H1 (cell line): ENCODE data around the gene LVRN. TPM values are rescaled to one million over a fixed set of nuclear protein-coding genes. Genes with fewer than 3 reads are reported as not detected.

ENCODE experiments used
- BCL11A ChIP-seq, 2 experiments: IDR thresholded peaks; one replicate each; pipeline ENCODE4 v1.6.1; 2011; ENCODE audit warnings: low read depth in 2 of 2, low read length in 2 of 2, mild to moderate bottlenecking in 2 of 2
- BRCA1 ChIP-seq: IDR thresholded peaks from 2 replicates; pipeline ENCODE4 v1.6.1; 2012; ENCODE audit warnings: low read depth, low read length, improper control_type of control experiment
- CHD1 ChIP-seq: IDR thresholded peaks from 2 replicates; pipeline ENCODE4 v1.6.1; 2012; ENCODE audit warnings: low read depth, low read length, improper control_type of control experiment
- CHD2 ChIP-seq: IDR thresholded peaks from 2 replicates; pipeline ENCODE4 v1.6.1; 2012; ENCODE audit warnings: low read length, improper control_type of control experiment
- KDM4A ChIP-seq: IDR thresholded peaks from one replicate; pipeline ENCODE4 v1.7.1; 2012; ENCODE audit warnings: low read depth, mild to moderate bottlenecking, moderate library complexity, low read length, inconsistent platforms; ENCODE audit not compliant: severe bottlenecking
- NRF1 ChIP-seq: IDR thresholded peaks from 2 replicates; pipeline ENCODE4 v1.6.1; 2011; ENCODE audit warnings: mild to moderate bottlenecking, low read depth, low read length, improper control_type of control experiment
- SP4 ChIP-seq: IDR thresholded peaks from 2 replicates; pipeline ENCODE4 v1.6.1; 2012; ENCODE audit warnings: low read length, inconsistent platforms
- TAF1 ChIP-seq: IDR thresholded peaks from 2 replicates; pipeline ENCODE4 v1.6.1; 2011; ENCODE audit warnings: mild to moderate bottlenecking, low read depth, low read length
- TBP ChIP-seq: IDR thresholded peaks from 2 replicates; pipeline ENCODE4 v1.6.1; 2011; ENCODE audit warnings: low read depth, low read length, improper control_type of control experiment
- polyA plus RNA-seq, 7 experiments: library from polyadenylated mRNA; depleted of rRNA in 3 of 7; stranded (reverse) in 5 of 7; unstranded in 2 of 7; fragments of >200 nt in 5 of 7; fragments of 200-250 nt in 2 of 7; gene quantifications; 1 replicate in 5 of 7; 2 replicates in 1 of 7; 4 replicates in 1 of 7; pipeline versions ENCODE4 v1.2.1 to v1.2.3, GENCODE V29; 2011 to 2013; ENCODE audit warnings: missing spikeins in 2 of 7, mixed read lengths in 2 of 7
- total RNA-seq: library from RNA; stranded (reverse); fragmentation: NEBNext Ultra II Directional; extraction: Animal tissue kit (Norgen Biotek cat#: 25700); gene quantifications from 2 replicates; pipeline ENCODE4 v1.2.1, GENCODE V29; 2021
- TF ChIP-seq, protein P1 (sequence below): fragments of 300-600 bp; sonication (generic); IDR thresholded peaks from 2 replicates; pipeline ENCODE4 v1.7.1; 2012; ENCODE audit warnings: low read length, moderate library complexity, mild to moderate bottlenecking, inconsistent platforms; ENCODE audit not compliant: insufficient replicate concordance
- TF ChIP-seq, protein P2 (sequence below): IDR thresholded peaks from 2 replicates; pipeline ENCODE4 v1.6.1; 2012; ENCODE audit warnings: inconsistent platforms

The LVRN gene
- total and polyA plus RNA-seq, 2 of the 8 experiments (the other 6 are each of a cell fraction or from before 2014, with no cell fraction given) = 0.08 to 0.09 TPM

DNA sequence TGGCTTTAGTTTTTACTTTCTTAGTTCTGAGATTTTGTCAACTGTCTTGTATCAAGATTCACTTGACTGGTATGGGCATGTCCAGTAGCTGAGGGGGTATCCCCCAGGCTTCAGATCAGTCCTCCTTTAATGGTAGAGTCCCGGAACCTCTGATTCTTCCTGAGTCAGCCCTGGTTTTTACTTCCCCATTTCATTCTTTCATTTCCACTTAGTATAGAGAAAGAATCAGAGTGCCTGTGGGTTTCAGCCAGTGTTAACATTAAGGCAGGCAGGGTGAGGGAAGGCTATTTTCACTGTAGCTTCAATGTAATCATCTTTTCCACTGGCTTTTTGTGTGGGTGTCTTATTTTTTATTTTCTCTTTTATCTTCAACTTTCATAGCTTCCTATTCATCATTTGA is 114.2 kb downstream of the LVRN start (continued):
- TF ChIP-seq, protein P1, sequence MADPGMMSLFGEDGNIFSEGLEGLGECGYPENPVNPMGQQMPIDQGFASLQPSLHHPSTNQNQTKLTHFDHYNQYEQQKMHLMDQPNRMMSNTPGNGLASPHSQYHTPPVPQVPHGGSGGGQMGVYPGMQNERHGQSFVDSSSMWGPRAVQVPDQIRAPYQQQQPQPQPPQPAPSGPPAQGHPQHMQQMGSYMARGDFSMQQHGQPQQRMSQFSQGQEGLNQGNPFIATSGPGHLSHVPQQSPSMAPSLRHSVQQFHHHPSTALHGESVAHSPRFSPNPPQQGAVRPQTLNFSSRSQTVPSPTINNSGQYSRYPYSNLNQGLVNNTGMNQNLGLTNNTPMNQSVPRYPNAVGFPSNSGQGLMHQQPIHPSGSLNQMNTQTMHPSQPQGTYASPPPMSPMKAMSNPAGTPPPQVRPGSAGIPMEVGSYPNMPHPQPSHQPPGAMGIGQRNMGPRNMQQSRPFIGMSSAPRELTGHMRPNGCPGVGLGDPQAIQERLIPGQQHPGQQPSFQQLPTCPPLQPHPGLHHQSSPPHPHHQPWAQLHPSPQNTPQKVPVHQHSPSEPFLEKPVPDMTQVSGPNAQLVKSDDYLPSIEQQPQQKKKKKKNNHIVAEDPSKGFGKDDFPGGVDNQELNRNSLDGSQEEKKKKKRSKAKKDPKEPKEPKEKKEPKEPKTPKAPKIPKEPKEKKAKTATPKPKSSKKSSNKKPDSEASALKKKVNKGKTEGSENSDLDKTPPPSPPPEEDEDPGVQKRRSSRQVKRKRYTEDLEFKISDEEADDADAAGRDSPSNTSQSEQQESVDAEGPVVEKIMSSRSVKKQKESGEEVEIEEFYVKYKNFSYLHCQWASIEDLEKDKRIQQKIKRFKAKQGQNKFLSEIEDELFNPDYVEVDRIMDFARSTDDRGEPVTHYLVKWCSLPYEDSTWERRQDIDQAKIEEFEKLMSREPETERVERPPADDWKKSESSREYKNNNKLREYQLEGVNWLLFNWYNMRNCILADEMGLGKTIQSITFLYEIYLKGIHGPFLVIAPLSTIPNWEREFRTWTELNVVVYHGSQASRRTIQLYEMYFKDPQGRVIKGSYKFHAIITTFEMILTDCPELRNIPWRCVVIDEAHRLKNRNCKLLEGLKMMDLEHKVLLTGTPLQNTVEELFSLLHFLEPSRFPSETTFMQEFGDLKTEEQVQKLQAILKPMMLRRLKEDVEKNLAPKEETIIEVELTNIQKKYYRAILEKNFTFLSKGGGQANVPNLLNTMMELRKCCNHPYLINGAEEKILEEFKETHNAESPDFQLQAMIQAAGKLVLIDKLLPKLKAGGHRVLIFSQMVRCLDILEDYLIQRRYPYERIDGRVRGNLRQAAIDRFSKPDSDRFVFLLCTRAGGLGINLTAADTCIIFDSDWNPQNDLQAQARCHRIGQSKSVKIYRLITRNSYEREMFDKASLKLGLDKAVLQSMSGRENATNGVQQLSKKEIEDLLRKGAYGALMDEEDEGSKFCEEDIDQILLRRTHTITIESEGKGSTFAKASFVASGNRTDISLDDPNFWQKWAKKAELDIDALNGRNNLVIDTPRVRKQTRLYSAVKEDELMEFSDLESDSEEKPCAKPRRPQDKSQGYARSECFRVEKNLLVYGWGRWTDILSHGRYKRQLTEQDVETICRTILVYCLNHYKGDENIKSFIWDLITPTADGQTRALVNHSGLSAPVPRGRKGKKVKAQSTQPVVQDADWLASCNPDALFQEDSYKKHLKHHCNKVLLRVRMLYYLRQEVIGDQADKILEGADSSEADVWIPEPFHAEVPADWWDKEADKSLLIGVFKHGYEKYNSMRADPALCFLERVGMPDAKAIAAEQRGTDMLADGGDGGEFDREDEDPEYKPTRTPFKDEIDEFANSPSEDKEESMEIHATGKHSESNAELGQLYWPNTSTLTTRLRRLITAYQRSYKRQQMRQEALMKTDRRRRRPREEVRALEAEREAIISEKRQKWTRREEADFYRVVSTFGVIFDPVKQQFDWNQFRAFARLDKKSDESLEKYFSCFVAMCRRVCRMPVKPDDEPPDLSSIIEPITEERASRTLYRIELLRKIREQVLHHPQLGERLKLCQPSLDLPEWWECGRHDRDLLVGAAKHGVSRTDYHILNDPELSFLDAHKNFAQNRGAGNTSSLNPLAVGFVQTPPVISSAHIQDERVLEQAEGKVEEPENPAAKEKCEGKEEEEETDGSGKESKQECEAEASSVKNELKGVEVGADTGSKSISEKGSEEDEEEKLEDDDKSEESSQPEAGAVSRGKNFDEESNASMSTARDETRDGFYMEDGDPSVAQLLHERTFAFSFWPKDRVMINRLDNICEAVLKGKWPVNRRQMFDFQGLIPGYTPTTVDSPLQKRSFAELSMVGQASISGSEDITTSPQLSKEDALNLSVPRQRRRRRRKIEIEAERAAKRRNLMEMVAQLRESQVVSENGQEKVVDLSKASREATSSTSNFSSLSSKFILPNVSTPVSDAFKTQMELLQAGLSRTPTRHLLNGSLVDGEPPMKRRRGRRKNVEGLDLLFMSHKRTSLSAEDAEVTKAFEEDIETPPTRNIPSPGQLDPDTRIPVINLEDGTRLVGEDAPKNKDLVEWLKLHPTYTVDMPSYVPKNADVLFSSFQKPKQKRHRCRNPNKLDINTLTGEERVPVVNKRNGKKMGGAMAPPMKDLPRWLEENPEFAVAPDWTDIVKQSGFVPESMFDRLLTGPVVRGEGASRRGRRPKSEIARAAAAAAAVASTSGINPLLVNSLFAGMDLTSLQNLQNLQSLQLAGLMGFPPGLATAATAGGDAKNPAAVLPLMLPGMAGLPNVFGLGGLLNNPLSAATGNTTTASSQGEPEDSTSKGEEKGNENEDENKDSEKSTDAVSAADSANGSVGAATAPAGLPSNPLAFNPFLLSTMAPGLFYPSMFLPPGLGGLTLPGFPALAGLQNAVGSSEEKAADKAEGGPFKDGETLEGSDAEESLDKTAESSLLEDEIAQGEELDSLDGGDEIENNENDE = no peak
- no peak for TF ChIP-seq TBP
- TF ChIP-seq BRCA1 = no peak
- TF ChIP-seq, protein P2, sequence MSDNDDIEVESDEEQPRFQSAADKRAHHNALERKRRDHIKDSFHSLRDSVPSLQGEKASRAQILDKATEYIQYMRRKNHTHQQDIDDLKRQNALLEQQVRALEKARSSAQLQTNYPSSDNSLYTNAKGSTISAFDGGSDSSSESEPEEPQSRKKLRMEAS = no peak
- TF ChIP-seq BCL11A (IDR thresholded peaks at IDR 0.05; ENCODE audit: low read depth in 2 of 2, low read length in 2 of 2) = no peak
- TF ChIP-seq KDM4A = no peak
- no peak for TF ChIP-seq CHD2
- no peak for TF ChIP-seq CHD1
- no peak for TF ChIP-seq SP4
- no peak for TF ChIP-seq NRF1
- TF ChIP-seq TAF1 = no peak
